HEK293T (cell line): ENCODE results near the gene MYLK.

Experiments
- CTCF ChIA-PET: fragments of 350-600 bp; formaldehyde crosslinking; extraction: SDS; loops from one replicate; lab custom pipeline; 2021; ENCODE audit warnings: antibody characterized with exemption, inconsistent platforms; lab: Yijun Ruan, JAX
- POLR2A ChIA-PET: fragments of 350-600 bp; formaldehyde crosslinking; extraction: SDS; loops from one replicate; lab custom pipeline; 2020; ENCODE audit warnings: antibody characterized with exemption, inconsistent platforms; lab: Yijun Ruan, JAX
- DNase-seq: peaks from one replicate; pipeline ENCODE4 v3.0.0; 2012; ENCODE audit warnings: mixed read lengths; ENCODE audit errors: extremely low spot score
- ARNT ChIP-seq: fragments of 450-650 bp; IDR thresholded peaks from 2 replicates; pipeline ENCODE4 v1.6.1; 2017; ENCODE audit warnings: mild to moderate bottlenecking
- BHLHE40 ChIP-seq: fragments of 450-650 bp; IDR thresholded peaks from 2 replicates; pipeline ENCODE4 v1.6.1; 2016; ENCODE audit warnings: mild to moderate bottlenecking, moderate library complexity, borderline replicate concordance
- CTBP1 ChIP-seq: fragments of 450-650 bp; IDR thresholded peaks from 2 replicates; pipeline ENCODE4 v1.6.1; 2016; ENCODE audit warnings: borderline replicate concordance
- ELF4 ChIP-seq: fragments of 450-650 bp; IDR thresholded peaks from 2 replicates; pipeline ENCODE4 v1.6.1; 2017; ENCODE audit warnings: antibody characterized with exemption
- FOXA1 ChIP-seq: fragments of 450-650 bp; IDR thresholded peaks from 2 replicates; pipeline ENCODE4 v1.6.1; 2016; ENCODE audit warnings: mild to moderate bottlenecking
- FOXK2 ChIP-seq: fragments of 450-650 bp; IDR thresholded peaks from 2 replicates; pipeline ENCODE4 v1.6.1; 2016; ENCODE audit warnings: mild to moderate bottlenecking
- FOXM1 ChIP-seq: fragments of 450-650 bp; IDR thresholded peaks from 2 replicates; pipeline ENCODE4 v1.6.1; 2017; ENCODE audit warnings: mild to moderate bottlenecking, borderline replicate concordance
- HDGF ChIP-seq: fragments of 450-650 bp; IDR thresholded peaks from 2 replicates; pipeline ENCODE4 v1.6.1; 2017; ENCODE audit warnings: antibody characterized with exemption, borderline replicate concordance
- L3MBTL2 ChIP-seq: fragments of 450-650 bp; conservative IDR thresholded peaks from 2 replicates; pipeline ENCODE4 v1.6.1; 2016; ENCODE audit warnings: mild to moderate bottlenecking
- LEF1 ChIP-seq: fragments of 450-650 bp; IDR thresholded peaks from 2 replicates; pipeline ENCODE4 v1.6.1; 2017; ENCODE audit warnings: mild to moderate bottlenecking, borderline replicate concordance
- NFRKB ChIP-seq: fragments of 450-650 bp; IDR thresholded peaks from 2 replicates; pipeline ENCODE4 v1.6.1; 2016; ENCODE audit warnings: mild to moderate bottlenecking, moderate library complexity
- SP1 ChIP-seq: fragments of 450-650 bp; IDR thresholded peaks from 2 replicates; pipeline ENCODE4 v1.6.1; 2017
- SUZ12 ChIP-seq: fragments of 450-650 bp; IDR thresholded peaks from 2 replicates; pipeline ENCODE4 v1.6.1; 2016; ENCODE audit warnings: mild to moderate bottlenecking
- TARDBP ChIP-seq: fragments of 450-650 bp; IDR thresholded peaks from 2 replicates; pipeline ENCODE4 v1.6.1; 2016
- ZNF384 ChIP-seq: fragments of 450-650 bp; IDR thresholded peaks from 2 replicates; pipeline ENCODE4 v1.6.1; 2016
- TF ChIP-seq, protein P1 (sequence below): fragments of 450-650 bp; IDR thresholded peaks from 2 replicates; pipeline ENCODE4 v1.6.1; 2016

Gene MYLK

DNA sequence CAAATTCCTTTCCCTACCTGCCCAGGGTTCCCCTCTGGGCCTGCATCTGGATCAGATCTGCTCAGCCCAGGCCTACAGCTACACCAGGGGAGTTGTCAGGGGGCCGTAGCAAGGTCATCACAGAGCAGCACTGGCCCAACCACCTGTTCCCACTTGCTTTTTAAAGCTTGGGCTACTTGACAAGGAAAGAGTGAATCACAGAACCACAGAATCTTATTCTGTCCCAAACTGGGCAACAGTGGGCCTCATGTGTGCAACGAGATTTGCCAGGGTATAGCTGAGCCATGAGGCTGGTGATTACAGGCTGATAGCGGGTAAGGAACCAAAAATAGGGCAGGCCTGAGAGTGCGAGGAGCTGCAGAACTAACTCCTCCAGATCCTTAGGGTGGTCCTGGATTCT is 66.7 kb downstream of the MYLK start:
- TF ChIP-seq HDGF (no peak), FOXK2 (no peak), BHLHE40 (no peak), ELF4 (no peak), CTBP1 (no peak), FOXA1 (no peak), ARNT (no peak), NFRKB (no peak), LEF1 (no peak), TARDBP (no peak), L3MBTL2 (no peak), SUZ12 (no peak), FOXM1 (no peak), SP1 (no peak), ZNF384 (no peak)
- TF ChIP-seq, protein P1, sequence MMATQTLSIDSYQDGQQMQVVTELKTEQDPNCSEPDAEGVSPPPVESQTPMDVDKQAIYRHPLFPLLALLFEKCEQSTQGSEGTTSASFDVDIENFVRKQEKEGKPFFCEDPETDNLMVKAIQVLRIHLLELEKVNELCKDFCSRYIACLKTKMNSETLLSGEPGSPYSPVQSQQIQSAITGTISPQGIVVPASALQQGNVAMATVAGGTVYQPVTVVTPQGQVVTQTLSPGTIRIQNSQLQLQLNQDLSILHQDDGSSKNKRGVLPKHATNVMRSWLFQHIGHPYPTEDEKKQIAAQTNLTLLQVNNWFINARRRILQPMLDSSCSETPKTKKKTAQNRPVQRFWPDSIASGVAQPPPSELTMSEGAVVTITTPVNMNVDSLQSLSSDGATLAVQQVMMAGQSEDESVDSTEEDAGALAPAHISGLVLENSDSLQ: no peak
- DNase-seq: no peak
- ChIA-PET POLR2A (no interaction called here), CTCF (interaction anchor here (0.6 kb wide), 1 partner anchor 83 kb away, joined by 3 read pairs; no protein-coding TSS in a partner anchor)

DNA sequence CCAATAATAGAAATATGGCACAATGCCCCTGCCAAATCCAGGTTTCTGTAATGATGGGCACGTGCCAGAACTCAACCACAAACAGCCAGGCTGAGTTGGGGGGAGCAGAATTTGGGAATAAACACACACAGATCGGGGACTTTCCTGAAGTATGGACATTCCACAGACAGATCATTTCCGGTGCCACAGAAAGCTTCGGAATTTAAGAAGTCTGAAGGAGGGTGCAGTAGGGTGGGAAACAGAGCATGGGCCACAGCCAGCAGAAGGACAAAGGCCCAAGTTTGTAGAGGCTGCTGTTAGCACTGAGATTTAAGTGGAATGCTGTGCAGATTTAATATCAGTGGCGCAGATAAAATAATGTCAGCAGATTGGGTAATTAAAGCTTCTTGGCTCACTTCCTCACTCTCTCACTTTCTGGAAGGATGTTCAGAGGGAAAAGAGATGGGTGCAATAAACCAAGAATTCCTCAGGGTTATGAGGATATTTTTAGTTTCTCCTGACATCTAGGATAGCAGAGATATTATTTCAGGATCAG is 67.4 kb downstream of the MYLK start:
- no peak for DNase-seq
- ChIA-PET POLR2A (no interaction called here), CTCF (no interaction called here)
- TF ChIP-seq TARDBP: no peak

DNA sequence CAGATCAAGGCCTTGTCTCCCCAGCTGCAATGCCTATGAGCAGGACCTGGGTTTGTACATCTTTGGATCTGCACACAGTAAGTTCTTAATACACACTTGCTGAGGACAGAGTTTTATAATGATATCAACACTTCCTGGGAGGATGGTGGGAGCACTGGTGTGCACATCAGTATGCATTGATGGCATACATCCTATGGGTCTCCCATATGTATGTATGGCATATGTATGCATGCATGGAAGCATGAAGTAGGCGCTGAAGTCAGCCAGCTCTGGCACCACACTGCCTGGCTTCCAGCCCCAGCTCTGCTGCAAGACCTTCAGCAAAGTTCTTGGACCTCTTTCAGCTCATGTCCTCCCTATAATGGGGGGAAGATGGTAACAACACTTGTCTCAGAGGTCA is 68.2 kb downstream of the MYLK start:
- ChIA-PET POLR2A (no interaction called here), CTCF (no interaction called here)
- no peak for TF ChIP-seq FOXK2
- no peak for TF ChIP-seq HDGF
- no peak for TF ChIP-seq BHLHE40
- TF ChIP-seq FOXM1: no peak
- no peak for TF ChIP-seq SUZ12
- TF ChIP-seq TARDBP: no peak
- no peak for TF ChIP-seq ZNF384
- no peak for TF ChIP-seq ARNT
- TF ChIP-seq LEF1: no peak
- TF ChIP-seq CTBP1: no peak
- no peak for TF ChIP-seq ELF4
- no peak for TF ChIP-seq SP1
- TF ChIP-seq NFRKB: no peak
- DNase-seq: no peak

DNA sequence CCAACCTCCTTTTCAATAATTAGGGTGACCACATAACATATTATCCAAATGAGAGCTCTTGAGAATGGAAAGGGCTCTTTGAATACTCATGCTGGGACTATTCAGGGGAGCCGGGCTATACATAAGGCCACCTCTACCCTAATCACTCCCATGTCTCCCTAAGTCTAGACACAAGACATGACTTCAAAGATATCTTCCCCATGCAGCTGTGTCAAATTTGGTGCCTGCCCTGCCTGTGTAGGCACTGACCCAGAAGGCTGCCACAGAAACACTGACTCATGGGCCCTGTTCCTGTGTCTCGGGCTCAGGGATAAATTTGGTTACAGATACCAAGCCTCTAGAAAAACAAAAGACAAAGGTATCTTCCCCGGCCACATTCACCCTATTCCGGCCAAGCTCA is 70.3 kb downstream of the MYLK start:
- POLR2A ChIA-PET: no interaction called here
- DNase-seq: no peak
- TF ChIP-seq BHLHE40 (no peak), FOXM1 (no peak), HDGF (no peak), TARDBP (no peak), CTBP1 (no peak), NFRKB (no peak), ZNF384 (no peak), ELF4 (no peak), SP1 (no peak), SUZ12 (no peak), FOXA1 (no peak), L3MBTL2 (no peak), FOXK2 (no peak), ARNT (no peak), LEF1 (no peak)
- TF ChIP-seq, protein P1: no peak
- CTCF ChIA-PET: interaction anchor here (1.1 kb wide), 1 partner anchor 90 kb away, joined by 3 read pairs; no protein-coding TSS in a partner anchor

DNA sequence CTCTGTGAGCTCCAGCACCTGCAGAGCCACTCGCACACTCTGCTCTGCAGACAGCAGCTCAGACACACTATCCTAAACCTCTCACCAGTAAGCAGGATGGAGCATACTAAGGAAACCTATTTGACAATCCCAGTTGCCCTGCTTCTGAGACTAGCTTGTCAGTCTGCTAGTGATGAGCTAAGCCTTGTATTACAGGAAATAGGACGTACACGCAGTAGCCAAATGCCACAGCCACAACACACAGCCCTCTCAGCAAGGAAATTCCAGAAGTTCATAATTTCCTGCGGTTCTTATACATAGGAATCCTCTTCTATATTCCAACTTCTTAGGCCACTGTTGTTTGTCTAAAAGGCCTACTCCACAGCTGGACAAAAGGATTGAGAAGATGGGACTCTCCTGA is 74.5 kb downstream of the MYLK start:
- POLR2A ChIA-PET: interaction anchor here (0.7 kb wide), 1 partner anchor 16 kb away, joined by 3 read pairs; no protein-coding TSS in a partner anchor

DNA sequence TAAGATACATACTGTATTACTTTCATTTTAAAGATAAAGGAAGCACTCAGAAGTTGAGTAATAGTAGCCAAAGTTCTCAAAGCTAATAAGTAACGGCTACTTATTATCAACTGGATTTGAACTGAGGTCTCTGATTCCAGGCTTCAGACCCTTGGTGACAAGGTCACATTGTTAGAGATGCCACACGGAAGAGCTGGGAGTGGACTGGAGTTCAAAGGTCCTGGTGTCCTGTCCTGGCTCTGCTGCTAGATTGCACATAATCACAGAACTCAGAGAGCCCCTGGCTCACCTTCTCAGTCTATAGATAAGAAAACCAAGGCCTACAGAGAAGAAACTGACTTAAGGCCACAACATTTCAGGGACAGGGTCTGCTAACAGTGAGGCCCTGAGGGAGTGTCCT is 75.3 kb downstream of the MYLK start:
- ChIA-PET CTCF (no interaction called here), POLR2A (no interaction called here)

More for the DNA sequence above, 74.5 kb downstream of the MYLK start:
- CTCF ChIA-PET: no interaction called here
- no peak for DNase-seq
- no peak for TF ChIP-seq SP1

More for the DNA sequence above, 75.3 kb downstream of the MYLK start:
- DNase-seq: no peak
- no peak for TF ChIP-seq ARNT
- no peak for TF ChIP-seq BHLHE40
- TF ChIP-seq CTBP1: no peak
- TF ChIP-seq LEF1: no peak
- TF ChIP-seq TARDBP: no peak
- TF ChIP-seq FOXK2: no peak
- TF ChIP-seq, protein P1: no peak
- TF ChIP-seq SP1: no peak
- TF ChIP-seq FOXM1: no peak
- TF ChIP-seq ELF4: no peak
- no peak for TF ChIP-seq HDGF
- no peak for TF ChIP-seq ZNF384
- no peak for TF ChIP-seq SUZ12
- no peak for TF ChIP-seq NFRKB
- no peak for TF ChIP-seq FOXA1
- TF ChIP-seq L3MBTL2: no peak
